ENCODE data around the gene ZNF630.
"Not testable (repeated sequence)": the region's sequence is repeated elsewhere in the genome, so short reads cannot be mapped to it uniquely, and the experiment has no call there.

ZNF630 gene

GRCh38 chrX:48071064-48071985, at the start of gene ZNF630:
ZNF630 (minus strand) TSS chrX:48071640; CDS start chrX:48066886, 4,754 bp downstream.
- peak; percentile 30 to 52 for DNase-seq (ENCODE audit: low read depth in 2 of 2)

DNA sequence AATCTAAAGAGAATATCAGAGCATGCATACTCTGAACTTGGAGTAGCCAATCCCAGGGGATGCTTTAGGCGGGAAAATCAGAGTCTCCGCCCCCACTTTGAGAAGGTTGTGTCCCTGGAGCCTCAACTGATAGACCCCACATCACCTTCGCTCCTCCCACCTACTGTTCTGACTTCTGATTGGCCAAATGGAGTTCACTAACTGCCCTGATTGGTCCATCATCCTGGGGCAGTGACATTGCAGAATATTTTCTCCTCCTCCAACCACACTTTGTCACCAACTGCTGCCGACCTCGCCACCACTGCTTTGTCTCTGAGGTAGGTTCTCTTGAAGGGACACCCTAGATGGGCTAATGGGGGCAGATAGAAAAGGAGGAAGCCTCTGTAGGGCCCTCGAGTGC, 36.3 kb upstream of the ZNF630 start:
- no peak for DNase-seq (ENCODE audit: low read depth in 2 of 2)

DNA sequence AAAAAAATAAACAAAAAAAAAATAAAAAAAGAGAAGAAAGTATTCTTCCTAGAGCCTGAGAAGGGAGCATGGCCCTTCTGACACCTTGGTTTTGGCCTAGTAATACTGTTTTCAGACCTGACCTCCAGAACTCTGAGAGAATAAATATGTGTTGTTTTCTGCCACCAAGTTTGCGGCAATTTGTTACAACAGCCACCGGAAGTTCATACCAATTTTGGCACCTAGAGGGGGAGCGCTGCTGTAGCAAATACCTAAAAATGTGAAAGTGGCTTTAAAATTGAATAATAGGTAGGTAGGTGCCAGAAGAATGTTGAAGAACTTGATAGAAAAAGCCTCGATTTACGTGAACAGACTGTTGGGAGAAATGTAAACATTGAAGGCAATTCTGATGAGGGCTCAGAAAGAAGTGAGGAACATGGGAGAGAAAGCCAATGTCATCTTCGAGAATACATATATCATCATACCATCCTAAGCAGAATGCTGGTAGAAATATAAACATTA, 31.5 kb upstream of the ZNF630 start:
- DNase-seq (ENCODE audit: low read depth in 2 of 2) = no peak

DNA sequence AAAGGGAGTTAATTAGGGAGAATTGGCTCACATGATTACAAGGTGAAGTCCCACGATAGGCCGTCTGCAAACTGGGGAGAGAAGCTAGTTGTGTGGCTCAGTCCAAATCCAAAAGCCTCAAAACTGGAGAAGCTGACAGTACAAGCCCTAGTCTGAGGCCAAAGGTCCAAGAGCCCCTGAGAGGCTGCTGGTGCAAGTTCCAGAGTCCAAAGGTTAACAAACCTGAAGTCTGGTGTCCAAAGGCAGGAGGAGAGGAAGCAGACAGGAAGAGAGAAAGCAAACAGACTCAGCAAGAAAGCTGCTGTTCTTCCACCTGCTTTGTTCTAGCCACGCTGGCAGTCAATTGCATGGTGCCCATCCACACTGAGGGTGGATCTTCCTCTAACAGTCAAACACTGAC, 30.0 kb upstream of the ZNF630 start:
- no peak for DNase-seq (ENCODE audit: low read depth in 2 of 2)

DNA sequence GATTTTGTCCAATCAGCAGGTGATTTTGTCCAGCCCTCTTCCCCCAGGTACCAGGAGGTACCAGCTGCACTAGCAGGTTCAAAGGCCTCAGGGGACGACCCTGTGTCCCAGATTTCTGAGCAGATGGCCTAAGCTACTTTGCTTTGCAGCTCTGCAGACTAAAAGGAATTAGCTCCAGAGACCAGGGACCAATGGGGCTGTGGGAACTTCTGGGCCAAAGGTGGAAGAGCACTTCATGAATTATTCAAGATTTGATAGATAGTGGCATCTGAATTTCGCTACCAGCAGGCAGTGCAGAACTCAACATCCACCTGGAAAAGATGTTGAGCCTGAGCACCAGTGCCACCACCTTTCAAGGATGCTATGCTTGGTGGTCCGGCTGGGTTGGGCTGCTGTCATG, 21.1 kb upstream of the ZNF630 start:
- DNase-seq (ENCODE audit: low read depth in 2 of 2) = not testable (repeated sequence)

GRCh38 chrX:48090123-48090522, 18.7 kb upstream of the ZNF630 start:
- no peak for DNase-seq (ENCODE audit: low read depth in 2 of 2)

DNA sequence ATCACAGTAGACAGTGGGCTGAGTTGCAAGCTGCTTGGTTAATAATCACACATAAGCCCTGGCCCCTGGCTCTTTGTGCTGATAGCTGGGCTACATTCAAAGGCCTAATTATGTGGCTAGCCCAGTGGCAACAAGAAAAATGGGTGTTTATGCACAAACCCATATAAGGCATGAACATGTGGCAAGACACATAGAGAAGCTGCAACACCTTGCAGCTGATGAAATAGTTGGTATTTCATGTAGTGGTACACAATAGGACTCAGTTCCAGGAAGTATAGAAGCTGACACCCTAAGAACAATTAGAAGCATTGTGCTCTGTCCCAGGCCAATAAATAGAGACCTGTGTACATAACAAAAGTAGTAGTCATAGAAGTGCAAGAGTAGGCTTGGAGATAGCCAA, 14.6 kb upstream of the ZNF630 start:
- DNase-seq (ENCODE audit: low read depth in 2 of 2) = no peak

GRCh38 chrX:48083706-48084105, 12.3 kb upstream of the ZNF630 start:
- no peak for DNase-seq (ENCODE audit: low read depth in 2 of 2)

GRCh38 chrX:48083212-48083611, 11.8 kb upstream of the ZNF630 start:
- peak; percentile 4 to 5 for DNase-seq (ENCODE audit: low read depth in 2 of 2)

DNA sequence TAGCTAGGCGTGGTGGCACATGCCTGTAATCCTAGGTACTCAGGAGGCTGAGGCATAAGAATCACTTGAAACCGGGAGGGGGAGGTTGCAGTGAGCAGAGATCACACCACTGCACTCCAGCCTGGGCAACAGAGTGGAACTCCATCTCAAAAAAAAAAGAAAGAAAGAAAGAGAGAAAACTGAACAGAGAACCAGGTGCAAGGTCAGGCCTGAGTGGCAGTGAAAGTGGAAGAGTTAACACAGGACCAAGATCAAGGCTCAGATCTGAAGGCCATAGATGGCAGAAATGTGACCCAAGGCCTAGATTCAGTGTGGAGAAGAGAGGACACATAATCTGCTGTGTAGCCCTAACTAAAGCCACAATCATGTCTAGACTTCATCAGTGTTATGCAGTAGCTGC, 4.9 kb upstream of the ZNF630 start:
- no peak for DNase-seq (ENCODE audit: low read depth in 2 of 2)

GRCh38 chrX:48071986-48072605, 656 bp upstream of the ZNF630 start:
- DNase-seq (ENCODE audit: low read depth in 2 of 2) = no peak

- DNase-seq (ENCODE audit: low read depth in 2 of 2) = no peak
Observed at GRCh38 chrX:48068096-48068887, 3.1 kb downstream of the ZNF630 start.

- no peak for DNase-seq (ENCODE audit: low read depth in 2 of 2)
Observed at GRCh38 chrX:48064261-48064660, 7.2 kb downstream of the ZNF630 start.

- DNase-seq (ENCODE audit: low read depth in 2 of 2) = no peak
Observed at GRCh38 chrX:48059296-48059639, 12.2 kb downstream of the ZNF630 start.

DNA sequence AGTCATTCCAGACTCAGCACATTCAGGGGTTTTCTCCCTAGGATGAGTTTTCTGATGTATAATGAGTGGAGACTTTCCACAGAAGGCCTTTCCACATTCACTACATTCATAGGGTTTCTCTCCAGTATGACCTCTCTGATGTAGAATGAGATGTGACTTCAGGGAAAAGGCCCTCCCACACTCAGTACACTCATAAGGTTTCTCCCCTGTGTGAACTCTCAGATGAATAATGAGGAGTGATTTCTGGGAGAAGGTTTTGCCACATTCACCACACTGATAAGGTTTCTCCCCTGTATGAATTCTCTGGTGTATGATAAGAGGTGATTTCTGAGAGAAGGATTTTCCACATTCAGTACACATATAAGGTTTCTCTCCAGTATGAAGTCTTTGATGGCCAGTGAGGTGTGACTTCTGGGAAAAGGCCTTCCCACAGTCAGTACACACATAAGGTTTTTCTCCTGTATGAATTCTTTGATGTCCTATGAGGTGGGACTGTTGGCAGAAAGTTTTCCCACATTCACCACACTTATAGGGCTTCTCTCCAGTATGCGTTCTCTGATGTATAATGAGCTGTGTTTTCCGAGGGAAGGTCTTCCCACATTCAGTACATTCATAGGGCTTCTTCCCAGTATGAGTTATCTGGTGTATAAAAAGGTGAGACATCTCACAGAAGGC, 12.7 kb downstream of the ZNF630 start:
- no peak for DNase-seq (ENCODE audit: low read depth in 2 of 2)

- no peak for DNase-seq (ENCODE audit: low read depth in 2 of 2)
Observed at GRCh38 chrX:48046846-48047245, 24.6 kb downstream of the ZNF630 start.

GRCh38 chrX:48045410-48046311, 25.8 kb downstream of the ZNF630 start:
- no peak for DNase-seq (ENCODE audit: low read depth in 2 of 2)

DNA sequence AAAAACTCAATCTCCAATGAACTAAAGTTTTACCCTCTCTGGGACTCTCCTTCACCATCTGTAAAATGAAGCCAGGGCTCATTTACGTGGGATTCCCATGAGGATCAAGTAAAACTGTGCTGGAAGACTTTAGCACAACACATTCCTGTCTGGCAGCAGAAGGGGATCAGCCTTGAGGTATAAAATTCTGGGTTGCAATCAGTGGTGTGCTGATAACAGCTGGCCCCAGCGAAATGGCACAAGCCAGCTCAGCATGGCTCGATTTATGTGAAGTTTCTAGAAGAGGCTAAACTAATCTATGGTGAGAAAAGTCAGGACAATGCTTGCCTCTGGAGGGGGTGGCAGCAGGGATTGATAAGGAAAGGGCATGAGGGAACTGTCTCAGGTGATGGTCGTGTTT, 28.4 kb downstream of the ZNF630 start:
- DNase-seq (ENCODE audit: low read depth in 2 of 2) = no peak

DNA sequence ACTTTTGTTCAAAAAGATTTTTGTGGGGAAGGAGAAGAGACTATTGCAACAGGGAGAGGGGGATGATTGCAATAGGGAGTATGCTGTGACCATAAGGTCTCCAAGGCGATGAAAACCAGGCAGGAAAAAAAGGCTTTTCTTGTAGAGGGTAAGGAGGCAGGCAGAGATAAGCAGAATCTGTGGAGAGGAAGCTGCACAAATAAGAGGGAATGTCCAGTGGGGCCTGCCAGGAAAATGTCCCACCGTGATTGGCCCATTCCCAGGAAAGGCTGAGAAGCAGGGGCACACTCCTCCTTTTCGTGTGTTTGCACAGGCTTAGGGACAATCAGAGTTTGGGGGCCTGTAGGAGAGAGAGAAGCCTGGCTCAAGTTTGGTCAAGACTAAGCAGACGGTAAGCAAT, 35.5 kb downstream of the ZNF630 start:
- no peak for DNase-seq (ENCODE audit: low read depth in 2 of 2)

GRCh38 chrX:48030641-48031173, 40.7 kb downstream of the ZNF630 start:
- not testable (repeated sequence) for DNase-seq (ENCODE audit: low read depth in 2 of 2)

Measured in stimulated activated CD8-positive, alpha-beta memory T cell treated with anti-CD3 and anti-CD28 coated beads, Interleukin-15, amount 100 ng/mL, for 48 hours (primary cell).